ENCODE measurements around the gene GALR3. TPM values are rescaled to one million over a fixed set of nuclear protein-coding genes. Genes with fewer than 3 reads are reported as not detected.

The GALR3 gene
- total and polyA plus RNA-seq, 2 of the 4 experiments (the other 2 are of a cell fraction): not detected

DNA sequence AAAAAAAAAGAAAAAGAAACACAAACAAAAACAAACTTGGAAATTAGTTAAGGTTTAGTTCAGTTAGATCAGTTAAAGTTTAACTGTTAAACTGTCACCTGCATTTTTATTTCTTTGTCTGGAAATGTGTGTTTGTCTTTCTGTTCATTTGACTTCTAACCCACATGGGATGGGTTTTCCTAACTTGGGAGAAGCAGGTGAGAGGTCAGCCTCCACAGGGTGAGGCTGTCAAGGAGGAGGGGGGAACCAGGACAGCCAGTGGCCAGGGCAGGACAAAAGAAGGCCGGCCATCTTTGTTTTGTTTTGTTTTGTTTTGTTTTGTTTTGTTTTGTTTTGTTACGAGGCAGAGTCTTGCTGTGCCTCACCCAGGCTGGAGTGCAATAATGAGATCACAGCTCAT lies 28.8 kb upstream of the GALR3 start:
- Histone ChIP-seq H3K18ac (ENCODE audit: low read depth, low read length) (no peak overlapping the region), H2BK15ac (ENCODE audit: low read depth, low read length) (no peak overlapping the region), H3K27me3 (ENCODE audit: control insufficient read depth, insufficient read depth, low read length) (no peaks in the 10 kb centered on the region), H3K23ac (ENCODE audit: low read depth, low read length) (no peak overlapping the region), H3K4me1 (ENCODE audit: control insufficient read depth, insufficient read depth, low read length) (no peaks in the 10 kb centered on the region), H3K9ac (ENCODE audit: low read depth, low read length) (no peak overlapping the region), H2BK120ac (ENCODE audit: low read depth, low read length) (no peak overlapping the region), H3K9me1 (ENCODE audit: insufficient read depth, low read length) (no peaks in the 10 kb centered on the region), H3K9me3 (ENCODE audit: control insufficient read depth, insufficient read depth, low read length) (no peaks in the 10 kb centered on the region), H3K27ac (ENCODE audit: insufficient read depth, low read length) (no peak overlapping the region), H3K4me3 (ENCODE audit: insufficient read depth, low read depth, low read length) (no peak overlapping the region), H4K8ac (ENCODE audit: low read depth in 2 of 2, low read length in 2 of 2) (no peak overlapping the region), H3K4me2 (ENCODE audit: low read depth, low read length) (no peak overlapping the region), H2BK5ac (ENCODE audit: low read depth, low read length, poor library complexity, severe bottlenecking) (no peak overlapping the region), H2BK20ac (ENCODE audit: low read depth, low read length) (no peak overlapping the region), H3K14ac (replicated peaks; ENCODE audit: low read depth, low read length) (no peak overlapping the region), H4K91ac (ENCODE audit: insufficient read depth, low read depth, low read length) (no peak overlapping the region), H3K36me3 (ENCODE audit: control insufficient read depth, insufficient read depth, low read length) (no peaks in the 10 kb centered on the region), H2AK9ac (replicated peaks; ENCODE audit: low read depth, low read length, poor library complexity) (no peak overlapping the region), H3K79me1 (ENCODE audit: low read depth in 1 of 2, low read length in 2 of 2) (no peaks in the 10 kb centered on the region), H2AK5ac (ENCODE audit: low read depth, low read length) (no peak overlapping the region), H4K5ac (ENCODE audit: low read depth, low read length) (no peak overlapping the region), H2AFZ (replicated peaks; ENCODE audit: low read length, poor library complexity) (no peak overlapping the region), H3K4ac (ENCODE audit: low read depth, low read length) (no peak overlapping the region), H3K56ac (ENCODE audit: extremely low read depth, insufficient read depth, low read length) (no peak overlapping the region), H4K20me1 (ENCODE audit: insufficient read depth, low read length) (no peaks in the 10 kb centered on the region)
- no TSS peak for BruUV-seq (replicated peaks)
- DNase-seq: no peak
- TF ChIP-seq MAZ (IDR thresholded peaks at IDR 0.05; ENCODE audit: borderline replicate concordance, low read depth, low read length) (no peak), RCOR1 (IDR thresholded peaks at IDR 0.05; ENCODE audit: insufficient replicate concordance, low read length) (no peak), NFE2L2 (IDR thresholded peaks at IDR 0.05; ENCODE audit: low read depth, low read length) (no peak), RAD21 (IDR thresholded peaks at IDR 0.05; ENCODE audit: low read length) (no peak), CHD1 (IDR thresholded peaks at IDR 0.05; ENCODE audit: low read depth, low read length) (no peak), POLR2A (IDR thresholded peaks at IDR 0.05; ENCODE audit: low read depth, low read length) (no peak), MAFK (IDR thresholded peaks at IDR 0.05; ENCODE audit: low read depth, low read length) (no peak), ELK1 (IDR thresholded peaks at IDR 0.05; ENCODE audit: borderline replicate concordance, low read depth, low read length) (no peak), CEBPB (IDR thresholded peaks at IDR 0.05; ENCODE audit: low read depth, low read length) (no peak), FOS (IDR thresholded peaks at IDR 0.05; ENCODE audit: low read depth, low read length) (no peak), CTCF (conservative IDR thresholded peaks at IDR 0.05; ENCODE audit: low read depth, low read length) (no peak), SMC3 (IDR thresholded peaks at IDR 0.05; ENCODE audit: low read depth, low read length) (no peak), BHLHE40 (IDR thresholded peaks at IDR 0.05; ENCODE audit: low read depth, low read length) (no peak), RFX5 (IDR thresholded peaks at IDR 0.05; ENCODE audit: low read depth, low read length) (no peak), MXI1 (IDR thresholded peaks at IDR 0.05; ENCODE audit: borderline replicate concordance, low read depth, low read length) (no peak)
- TF ChIP-seq, protein P1, sequence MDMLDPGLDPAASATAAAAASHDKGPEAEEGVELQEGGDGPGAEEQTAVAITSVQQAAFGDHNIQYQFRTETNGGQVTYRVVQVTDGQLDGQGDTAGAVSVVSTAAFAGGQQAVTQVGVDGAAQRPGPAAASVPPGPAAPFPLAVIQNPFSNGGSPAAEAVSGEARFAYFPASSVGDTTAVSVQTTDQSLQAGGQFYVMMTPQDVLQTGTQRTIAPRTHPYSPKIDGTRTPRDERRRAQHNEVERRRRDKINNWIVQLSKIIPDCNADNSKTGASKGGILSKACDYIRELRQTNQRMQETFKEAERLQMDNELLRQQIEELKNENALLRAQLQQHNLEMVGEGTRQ (IDR thresholded peaks at IDR 0.05; ENCODE audit: low read depth, low read length): no peak
- intact Hi-C loops (cut with micrococcal nuclease) (loop anchor here (5.0 kb wide), 1 partner anchor 112 kb away; no protein-coding TSS in a partner anchor), dilution Hi-C loops (cut with HindIII; ENCODE audit: low sequenced_read_pairs, unreplicated experiment) (no loop called here), in situ Hi-C loops (cut with MboI; ENCODE audit: low sequenced_read_pairs) (loop anchor here (5.0 kb wide), 1 partner anchor 152 kb away; no protein-coding TSS in a partner anchor)
- ChIA-PET POLR2A (ENCODE audit: unreplicated experiment) (no interaction called here), CTCF (no interaction called here)
- no peak for ATAC-seq (ENCODE audit: low read depth)
- no CpG with 5 or more reads among the region's 2 CpGs for WGBS, 2 experiments (ENCODE audit: extremely low coverage in 2 of 2, insufficient read length in 1 of 2)

All from IMR-90 (cell line).